NB4 (cell line): ENCODE data around the gene NSD1.

ENCODE experiments used
- MYC ChIP-seq: IDR thresholded peaks from 2 replicates; pipeline ENCODE4 v1.6.1; 2011; ENCODE audit warnings: low read depth, low read length
- POLR2A ChIP-seq: IDR thresholded peaks from 2 replicates; pipeline ENCODE4 v1.6.1; 2011; ENCODE audit warnings: mild to moderate bottlenecking; ENCODE audit not compliant: insufficient read length; ENCODE audit errors: extremely low read depth
- TF ChIP-seq, protein P1 (sequence below): IDR thresholded peaks from one replicate; pipeline ENCODE4 v1.5.1; 2012; ENCODE audit warnings: low read depth, low read length
- TF ChIP-seq, protein P2 (sequence below): IDR thresholded peaks from 2 replicates; pipeline ENCODE4 v1.6.1; 2011; ENCODE audit warnings: low read depth, low read length

DNA sequence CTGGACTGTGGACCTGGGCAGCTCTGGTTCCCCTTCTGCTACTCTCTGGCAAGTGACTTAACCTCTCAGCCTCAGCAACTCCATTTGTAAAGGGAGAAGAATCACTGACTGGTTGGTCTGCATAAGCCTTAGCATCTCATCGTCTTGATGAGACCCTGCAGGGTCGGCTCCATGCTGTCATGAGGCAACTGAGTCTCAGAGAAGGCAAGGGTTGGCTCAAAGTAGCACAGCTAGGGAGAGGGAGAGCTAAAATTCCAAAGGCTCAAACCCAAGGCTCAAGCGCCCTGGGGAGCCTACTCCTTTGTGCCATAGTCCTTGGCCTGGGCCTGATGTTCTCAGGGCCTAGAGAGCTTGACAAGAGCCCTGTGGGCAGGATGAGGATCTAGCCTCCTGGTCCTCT, 42.3 kb upstream of the NSD1 start:
- TF ChIP-seq, protein P1, sequence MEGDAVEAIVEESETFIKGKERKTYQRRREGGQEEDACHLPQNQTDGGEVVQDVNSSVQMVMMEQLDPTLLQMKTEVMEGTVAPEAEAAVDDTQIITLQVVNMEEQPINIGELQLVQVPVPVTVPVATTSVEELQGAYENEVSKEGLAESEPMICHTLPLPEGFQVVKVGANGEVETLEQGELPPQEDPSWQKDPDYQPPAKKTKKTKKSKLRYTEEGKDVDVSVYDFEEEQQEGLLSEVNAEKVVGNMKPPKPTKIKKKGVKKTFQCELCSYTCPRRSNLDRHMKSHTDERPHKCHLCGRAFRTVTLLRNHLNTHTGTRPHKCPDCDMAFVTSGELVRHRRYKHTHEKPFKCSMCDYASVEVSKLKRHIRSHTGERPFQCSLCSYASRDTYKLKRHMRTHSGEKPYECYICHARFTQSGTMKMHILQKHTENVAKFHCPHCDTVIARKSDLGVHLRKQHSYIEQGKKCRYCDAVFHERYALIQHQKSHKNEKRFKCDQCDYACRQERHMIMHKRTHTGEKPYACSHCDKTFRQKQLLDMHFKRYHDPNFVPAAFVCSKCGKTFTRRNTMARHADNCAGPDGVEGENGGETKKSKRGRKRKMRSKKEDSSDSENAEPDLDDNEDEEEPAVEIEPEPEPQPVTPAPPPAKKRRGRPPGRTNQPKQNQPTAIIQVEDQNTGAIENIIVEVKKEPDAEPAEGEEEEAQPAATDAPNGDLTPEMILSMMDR, result no peak
- TF ChIP-seq MYC (no peak), POLR2A (no peak)
- TF ChIP-seq, protein P2, sequence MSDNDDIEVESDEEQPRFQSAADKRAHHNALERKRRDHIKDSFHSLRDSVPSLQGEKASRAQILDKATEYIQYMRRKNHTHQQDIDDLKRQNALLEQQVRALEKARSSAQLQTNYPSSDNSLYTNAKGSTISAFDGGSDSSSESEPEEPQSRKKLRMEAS, result no peak
